Kidney (tissue), 14 donors: ENCODE results near the gene INPP4A. TPM values are rescaled to one million over a fixed set of nuclear protein-coding genes. Genes with fewer than 3 reads are reported as not detected.

Experiments
- DNase-seq, 5 donors: peaks; one replicate each; pipeline ENCODE4 v3.0.0-alpha.2; 2013 to 2020
- FAIRE-seq: peaks from 2 replicates; lab custom pipeline; 2012; peaks lifted over from hg19 to GRCh38; lab: Jason Lieb, UNC
- H3K27ac ChIP-seq, 2 donors: one replicate each; pipeline ENCODE4 v1.7.0; 2013; ENCODE audit warnings: low read depth in 2 of 2, low read length in 2 of 2, inconsistent platforms in 1 of 2
- H3K27me3 ChIP-seq: one replicate; pipeline ENCODE4 v1.7.1; 2013; ENCODE audit warnings: low read length, inconsistent platforms; ENCODE audit not compliant: control insufficient read depth, insufficient read depth
- H3K36me3 ChIP-seq, 3 donors: one replicate each; pipeline versions ENCODE4 v1.7.0 to v1.7.1; 2013; ENCODE audit warnings: low read length in 3 of 3, control low read depth in 1 of 3, inconsistent platforms in 1 of 3; ENCODE audit not compliant: insufficient read depth in 3 of 3, control insufficient read depth in 2 of 3
- H3K4me1 ChIP-seq, 3 donors: one replicate each; pipeline versions ENCODE4 v1.7.0 to v1.7.1; 2013; ENCODE audit warnings: low read length in 3 of 3, inconsistent platforms in 1 of 3, low read depth in 1 of 3; ENCODE audit not compliant: control insufficient read depth in 2 of 3, insufficient read depth in 2 of 3
- H3K4me3 ChIP-seq, 3 donors: one replicate each; pipeline versions ENCODE4 v1.7.0 to v1.8.1; 2013; ENCODE audit warnings: low read length in 3 of 3, control low read depth in 1 of 3, inconsistent platforms in 1 of 3
- H3K9ac ChIP-seq, 3 donors: one replicate each; pipeline versions ENCODE4 v1.7.0 to v1.7.1; 2013; ENCODE audit warnings: low read length in 3 of 3, control low read depth in 1 of 3, inconsistent platforms in 1 of 3
- H3K9me3 ChIP-seq, 3 donors: one replicate each; pipeline versions ENCODE4 v1.7.0 to v1.7.1; 2013; ENCODE audit warnings: low read length in 3 of 3, control low read depth in 1 of 3, inconsistent platforms in 1 of 3; ENCODE audit not compliant: control insufficient read depth in 2 of 3, insufficient read depth in 1 of 3
- CTCF ChIP-seq: IDR thresholded peaks from 3 replicates; pipeline ENCODE4 v1.5.1; 2012; ENCODE audit warnings: mild to moderate bottlenecking, moderate library complexity, borderline replicate concordance; ENCODE audit not compliant: insufficient read depth; ENCODE audit errors: extremely low read depth
- intact Hi-C: fragments of 100-400 bp; cut with DNase I; formaldehyde crosslinking; loops from one replicate; pipeline ENCODE4 v1.11.1; 2022
- polyA plus RNA-seq: library from polyadenylated mRNA; stranded (reverse); fragments of 350-450 nt; fragmentation: Illumina TruSeq; extraction: RNeasy Lipid Tissue Mini Kit (QIAGEN cat#74804); gene quantifications from one replicate; pipeline ENCODE4 v1.2.3, GENCODE V29; 2014; ENCODE audit warnings: low read depth, low replicate concordance; ENCODE audit not compliant: insufficient read depth
- total RNA-seq: library from RNA; stranded (reverse); fragmentation: NEBNext Ultra II Directional; extraction: Animal tissue kit (Norgen Biotek cat#: 25700); gene quantifications from one replicate; pipeline ENCODE4 v1.2.1, GENCODE V29; 2021
- donor health status: control.
- donor health status: control.
- donor health status: control.
- donor health status: control.
- donor health status: control.
- donor health status: DM: yes; HTN: yes; CAD: no.
- donor health status: Normal renal cell carcinoma (clear cell type).

INPP4A gene
- total and polyA plus RNA-seq, 2 donors from 2014 or later = 4.1 to 27.9 TPM

- Histone ChIP-seq H3K4me3 (peak overlapping the region; percentile 70 to 78 (median 71)), H3K9me3 (no peaks in the 10 kb centered on the region), H3K27ac (no peak overlapping the region), H3K36me3 (no peaks in the 10 kb centered on the region), H3K4me1 (peaks cover 0 to 8% (median 0%) of the 10 kb centered on the region in 3 donors), H3K9ac (peak overlapping the region; percentile 54 to 83 (median 58)), H3K27me3 (no peaks in the 10 kb centered on the region)
- no peak for FAIRE-seq
- TF ChIP-seq CTCF = no peak
- DNase-seq = peak in 2 of 5 donors; percentile 39 to 48
- intact Hi-C loops = no loop called here
These were observed 1.3 kb downstream of the INPP4A start for GRCh38 chr2:98445683-98446581.

- H3K36me3 ChIP-seq = no peaks in the 10 kb centered on the region
- no peaks in the 10 kb centered on the region for H3K27me3 ChIP-seq
- H3K27ac ChIP-seq = no peak overlapping the region
- no peak for DNase-seq
- H3K4me3 ChIP-seq = no peak overlapping the region
- peaks cover 0 to 8% (median 0%) of the 10 kb centered on the region in 3 donors for H3K4me1 ChIP-seq
- no peak for FAIRE-seq
- intact Hi-C loops = no loop called here
- TF ChIP-seq CTCF = no peak
- H3K9me3 ChIP-seq = no peaks in the 10 kb centered on the region
- no peak overlapping the region for H3K9ac ChIP-seq
These were observed 2.2 kb downstream of the INPP4A start for GRCh38 chr2:98446850-98447249.

- H3K9me3 ChIP-seq = no peaks in the 10 kb centered on the region
- no peak for TF ChIP-seq CTCF
- H3K9ac ChIP-seq = no peak overlapping the region
- no peak overlapping the region for H3K4me3 ChIP-seq
- peaks cover 0 to 8% (median 0%) of the 10 kb centered on the region in 3 donors for H3K4me1 ChIP-seq
- no peak for DNase-seq
- FAIRE-seq = no peak
- intact Hi-C loops = no loop called here
- no peaks in the 10 kb centered on the region for H3K27me3 ChIP-seq
- H3K27ac ChIP-seq = no peak overlapping the region
- H3K36me3 ChIP-seq = no peaks in the 10 kb centered on the region
These were observed 3.9 kb downstream of the INPP4A start for GRCh38 chr2:98448441-98449145.
